Neural cell (in vitro differentiated cells): ENCODE data around the gene DAZL. TPM values are rescaled to one million over a fixed set of nuclear protein-coding genes. Genes with fewer than 3 reads are reported as not detected.

Experiments
- H2AFZ ChIP-seq: fragments of 200-600, 300-800 bp; sonication (generic), shearing (Covaris generic); 2 replicates; pipeline ENCODE4 v1.6.0; 2014; ENCODE audit warnings: low read depth, mild to moderate bottlenecking, antibody characterized with exemption, low read length, moderate library complexity
- H3F3A ChIP-seq: fragments of 200-600 bp; shearing (Covaris generic); 2 replicates; pipeline ENCODE4 v1.6.1; 2016; ENCODE audit warnings: mild to moderate bottlenecking, moderate library complexity, mixed read lengths, antibody characterized with exemption, low read length; ENCODE audit not compliant: insufficient read depth, poor library complexity, severe bottlenecking
- H3K27ac ChIP-seq: fragments of 200-600, 300-800 bp; sonication (generic), shearing (Covaris generic); 2 replicates; pipeline ENCODE4 v1.5.1; 2014; ENCODE audit warnings: mild to moderate bottlenecking, low read length, moderate library complexity
- H3K27me3 ChIP-seq: fragments of 300-800, 200-600 bp; sonication (generic), shearing (Covaris generic); 2 replicates; pipeline ENCODE4 v1.6.0; 2014; ENCODE audit warnings: mild to moderate bottlenecking, low read depth, low read length, moderate library complexity; ENCODE audit not compliant: insufficient read depth
- H3K36me3 ChIP-seq: fragments of 300-800, 200-600 bp; sonication (generic), shearing (Covaris generic); 2 replicates; pipeline ENCODE4 v1.5.1; 2014; ENCODE audit warnings: mild to moderate bottlenecking, antibody characterized with exemption, low read length, moderate library complexity; ENCODE audit not compliant: insufficient read depth
- H3K4me2 ChIP-seq: fragments of 300-800, 200-600 bp; sonication (generic), shearing (Covaris generic); 2 replicates; pipeline ENCODE4 v1.6.0; 2014; ENCODE audit warnings: mild to moderate bottlenecking, low read length
- H3K4me3 ChIP-seq: fragments of 300-800, 200-600 bp; sonication (generic), shearing (Covaris generic); 2 replicates; pipeline ENCODE4 v1.5.1; 2014; ENCODE audit warnings: mild to moderate bottlenecking, low read length, moderate library complexity
- H3K79me2 ChIP-seq: fragments of 200-600 bp; shearing (Covaris generic); replicated peaks from 2 replicates; pipeline ENCODE4 v1.6.0; 2014; ENCODE audit warnings: mild to moderate bottlenecking, low read length, moderate library complexity; ENCODE audit not compliant: insufficient read depth
- H3K9ac ChIP-seq: fragments of 300-800, 200-600 bp; sonication (generic), shearing (Covaris generic); 2 replicates; pipeline ENCODE4 v1.6.1; 2016; ENCODE audit warnings: mild to moderate bottlenecking, low read length, mixed read lengths
- H3K9me2 ChIP-seq: fragments of 200-600 bp; shearing (Covaris generic); 2 replicates; pipeline ENCODE4 v1.6.1; 2016; ENCODE audit warnings: mild to moderate bottlenecking, low read length, mixed read lengths; ENCODE audit not compliant: insufficient read depth
- H3K9me3 ChIP-seq: fragments of 200-600, 300-800 bp; sonication (generic), shearing (Covaris generic); 2 replicates; pipeline ENCODE4 v1.6.1; 2016; ENCODE audit warnings: mild to moderate bottlenecking, mixed run types, low read length, moderate library complexity, mixed read lengths
- H4K20me1 ChIP-seq: fragments of 200-600 bp; shearing (Covaris generic); 2 replicates; pipeline ENCODE4 v1.6.1; 2016; ENCODE audit warnings: mild to moderate bottlenecking, mixed run types; ENCODE audit not compliant: insufficient read depth
- EP300 ChIP-seq: fragments of 450-650 bp; conservative IDR thresholded peaks from 2 replicates; pipeline ENCODE4 v1.6.1; 2014; ENCODE audit warnings: antibody characterized with exemption, mild to moderate bottlenecking, moderate library complexity; ENCODE audit not compliant: poor library complexity, severe bottlenecking
- EZH2 ChIP-seq: fragments of 200-600, 300-800 bp; shearing (Covaris generic), sonication (generic); IDR thresholded peaks from 2 replicates; pipeline ENCODE4 v1.6.1; 2014; ENCODE audit warnings: antibody characterized with exemption, low read length, borderline replicate concordance, mild to moderate bottlenecking; ENCODE audit not compliant: insufficient read depth, poor library complexity, severe bottlenecking
- MXI1 ChIP-seq: fragments of 450-650 bp; conservative IDR thresholded peaks from 2 replicates; pipeline ENCODE4 v1.6.1; 2014; ENCODE audit warnings: antibody characterized with exemption, mild to moderate bottlenecking; ENCODE audit not compliant: poor library complexity, severe bottlenecking
- POLR2AphosphoS5 ChIP-seq: IDR thresholded peaks from 2 replicates; pipeline ENCODE4 v1.6.1; 2012
- RAD21 ChIP-seq: fragments of 450-650 bp; conservative IDR thresholded peaks from 2 replicates; pipeline ENCODE4 v1.6.1; 2014; ENCODE audit warnings: antibody characterized with exemption, mild to moderate bottlenecking, moderate library complexity
- SMC3 ChIP-seq: fragments of 450-650 bp; conservative IDR thresholded peaks from 2 replicates; pipeline ENCODE4 v1.6.1; 2014; ENCODE audit warnings: antibody characterized with exemption, mild to moderate bottlenecking, moderate library complexity; ENCODE audit not compliant: poor library complexity
- TAF1 ChIP-seq: IDR thresholded peaks from 2 replicates; pipeline ENCODE4 v1.6.1; 2012; ENCODE audit warnings: low read depth
- polyA plus RNA-seq: library from polyadenylated mRNA; depleted of rRNA; stranded (reverse); fragments of >200 nt; gene quantifications from 2 replicates; pipeline ENCODE4 v1.2.3, GENCODE V29; 2014
- TF ChIP-seq, protein P1 (sequence below): IDR thresholded peaks from 2 replicates; pipeline ENCODE4 v1.6.1; 2012; ENCODE audit warnings: borderline replicate concordance
- TF ChIP-seq, protein P2 (sequence below): fragments of 450-650 bp; IDR thresholded peaks from 2 replicates; pipeline ENCODE4 v1.5.1; 2014; ENCODE audit warnings: antibody characterized with exemption, mild to moderate bottlenecking, moderate library complexity; ENCODE audit not compliant: poor library complexity, severe bottlenecking

DAZL gene
- polyA plus RNA-seq, 1 donor from 2014 or later = not detected

DNA sequence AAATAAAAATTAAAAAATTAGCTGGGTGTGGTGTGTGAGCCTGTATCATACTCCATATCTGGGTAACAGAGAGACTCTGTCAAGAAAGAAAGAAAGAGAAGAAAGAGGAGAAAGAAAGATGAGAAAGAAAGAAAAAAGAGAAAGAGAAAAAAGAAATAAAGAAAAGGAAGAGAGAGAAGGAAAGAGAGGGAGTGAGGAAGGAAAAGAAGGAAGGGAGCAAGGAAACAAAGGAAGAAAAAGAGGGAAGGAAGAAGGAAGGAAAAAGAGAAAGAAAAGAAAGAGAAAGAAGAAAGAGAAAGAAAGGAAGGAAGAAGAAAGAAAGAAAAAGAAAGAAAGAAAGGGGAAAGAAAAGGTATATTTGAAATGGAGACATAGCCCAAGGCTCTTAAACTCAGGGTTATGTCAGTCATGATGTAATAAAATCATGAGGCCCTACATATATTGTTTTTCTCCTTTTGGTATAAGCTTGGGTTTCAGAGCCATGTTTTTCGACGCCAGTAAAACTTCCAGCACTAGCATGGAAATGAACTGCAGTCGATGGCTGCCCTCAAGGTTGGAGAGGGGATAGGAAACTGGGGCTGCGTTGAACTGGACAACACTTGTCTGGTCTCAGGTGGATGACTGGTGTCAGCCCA, 53.8 kb downstream of the DAZL start:
- Histone ChIP-seq H2AFZ (peak overlapping the region; percentile 78), H3K36me3 (no peaks in the 10 kb centered on the region), H3K27me3 (no peaks in the 10 kb centered on the region), H3F3A (no peaks in the 10 kb centered on the region), H3K9me2 (no peaks in the 10 kb centered on the region), H3K79me2 (no peaks in the 10 kb centered on the region), H3K9ac (peak overlapping the region; percentile 52), H3K27ac (peak overlapping the region; percentile 58), H3K9me3 (no peaks in the 10 kb centered on the region), H4K20me1 (no peaks in the 10 kb centered on the region), H3K4me3 (no peak overlapping the region), H3K4me2 (no peak overlapping the region)
- TF ChIP-seq RAD21 (no peak), TAF1 (no peak), SMC3 (no peak), EP300 (no peak), POLR2AphosphoS5 (no peak), MXI1 (no peak), EZH2 (no peak)
- TF ChIP-seq, protein P1, sequence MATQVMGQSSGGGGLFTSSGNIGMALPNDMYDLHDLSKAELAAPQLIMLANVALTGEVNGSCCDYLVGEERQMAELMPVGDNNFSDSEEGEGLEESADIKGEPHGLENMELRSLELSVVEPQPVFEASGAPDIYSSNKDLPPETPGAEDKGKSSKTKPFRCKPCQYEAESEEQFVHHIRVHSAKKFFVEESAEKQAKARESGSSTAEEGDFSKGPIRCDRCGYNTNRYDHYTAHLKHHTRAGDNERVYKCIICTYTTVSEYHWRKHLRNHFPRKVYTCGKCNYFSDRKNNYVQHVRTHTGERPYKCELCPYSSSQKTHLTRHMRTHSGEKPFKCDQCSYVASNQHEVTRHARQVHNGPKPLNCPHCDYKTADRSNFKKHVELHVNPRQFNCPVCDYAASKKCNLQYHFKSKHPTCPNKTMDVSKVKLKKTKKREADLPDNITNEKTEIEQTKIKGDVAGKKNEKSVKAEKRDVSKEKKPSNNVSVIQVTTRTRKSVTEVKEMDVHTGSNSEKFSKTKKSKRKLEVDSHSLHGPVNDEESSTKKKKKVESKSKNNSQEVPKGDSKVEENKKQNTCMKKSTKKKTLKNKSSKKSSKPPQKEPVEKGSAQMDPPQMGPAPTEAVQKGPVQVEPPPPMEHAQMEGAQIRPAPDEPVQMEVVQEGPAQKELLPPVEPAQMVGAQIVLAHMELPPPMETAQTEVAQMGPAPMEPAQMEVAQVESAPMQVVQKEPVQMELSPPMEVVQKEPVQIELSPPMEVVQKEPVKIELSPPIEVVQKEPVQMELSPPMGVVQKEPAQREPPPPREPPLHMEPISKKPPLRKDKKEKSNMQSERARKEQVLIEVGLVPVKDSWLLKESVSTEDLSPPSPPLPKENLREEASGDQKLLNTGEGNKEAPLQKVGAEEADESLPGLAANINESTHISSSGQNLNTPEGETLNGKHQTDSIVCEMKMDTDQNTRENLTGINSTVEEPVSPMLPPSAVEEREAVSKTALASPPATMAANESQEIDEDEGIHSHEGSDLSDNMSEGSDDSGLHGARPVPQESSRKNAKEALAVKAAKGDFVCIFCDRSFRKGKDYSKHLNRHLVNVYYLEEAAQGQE = no peak
- TF ChIP-seq, protein P2, sequence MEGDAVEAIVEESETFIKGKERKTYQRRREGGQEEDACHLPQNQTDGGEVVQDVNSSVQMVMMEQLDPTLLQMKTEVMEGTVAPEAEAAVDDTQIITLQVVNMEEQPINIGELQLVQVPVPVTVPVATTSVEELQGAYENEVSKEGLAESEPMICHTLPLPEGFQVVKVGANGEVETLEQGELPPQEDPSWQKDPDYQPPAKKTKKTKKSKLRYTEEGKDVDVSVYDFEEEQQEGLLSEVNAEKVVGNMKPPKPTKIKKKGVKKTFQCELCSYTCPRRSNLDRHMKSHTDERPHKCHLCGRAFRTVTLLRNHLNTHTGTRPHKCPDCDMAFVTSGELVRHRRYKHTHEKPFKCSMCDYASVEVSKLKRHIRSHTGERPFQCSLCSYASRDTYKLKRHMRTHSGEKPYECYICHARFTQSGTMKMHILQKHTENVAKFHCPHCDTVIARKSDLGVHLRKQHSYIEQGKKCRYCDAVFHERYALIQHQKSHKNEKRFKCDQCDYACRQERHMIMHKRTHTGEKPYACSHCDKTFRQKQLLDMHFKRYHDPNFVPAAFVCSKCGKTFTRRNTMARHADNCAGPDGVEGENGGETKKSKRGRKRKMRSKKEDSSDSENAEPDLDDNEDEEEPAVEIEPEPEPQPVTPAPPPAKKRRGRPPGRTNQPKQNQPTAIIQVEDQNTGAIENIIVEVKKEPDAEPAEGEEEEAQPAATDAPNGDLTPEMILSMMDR = no peak

DNA sequence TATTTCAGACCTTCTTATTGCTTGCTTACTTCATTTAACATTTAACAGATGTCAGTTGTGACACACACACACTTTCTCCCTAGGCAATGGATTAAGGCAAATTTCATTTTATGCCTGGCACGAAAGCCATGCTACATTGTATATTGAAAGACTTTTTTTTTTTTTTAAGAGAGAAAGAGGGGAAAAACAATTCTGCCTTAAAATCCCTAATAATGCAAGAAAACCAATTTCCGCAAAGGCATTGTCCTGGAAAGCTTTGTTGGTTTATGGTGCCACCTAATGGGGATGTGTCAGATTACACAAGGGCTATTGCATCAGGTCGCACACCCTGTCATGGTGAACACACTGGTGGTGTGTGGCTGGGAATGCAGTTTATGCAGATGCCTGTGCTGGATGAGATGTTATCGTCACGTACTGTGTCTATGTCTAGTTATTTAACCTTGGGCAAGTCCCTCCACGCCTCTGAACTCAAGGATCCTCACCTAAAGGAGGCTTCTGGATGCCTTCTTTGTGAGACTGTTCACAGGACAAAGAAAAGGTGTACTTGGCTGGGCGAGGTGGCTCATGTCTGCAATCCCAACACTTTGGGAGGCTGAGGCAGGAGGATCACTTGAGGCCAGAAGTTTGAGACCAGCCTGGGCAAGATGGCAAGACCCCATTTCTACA, 54.4 kb downstream of the DAZL start:
- H3K79me2 ChIP-seq = no peaks in the 10 kb centered on the region
- no peaks in the 10 kb centered on the region for H3K9me3 ChIP-seq
- no peaks in the 10 kb centered on the region for H3K9me2 ChIP-seq
- H2AFZ ChIP-seq = peak overlapping the region; percentile 78
- H3K27me3 ChIP-seq = no peaks in the 10 kb centered on the region
- no peaks in the 10 kb centered on the region for H3F3A ChIP-seq
- H3K36me3 ChIP-seq = no peaks in the 10 kb centered on the region
- TF ChIP-seq POLR2AphosphoS5 (peak; percentile 25), EZH2 (no peak), RAD21 (peak; percentile 98), MXI1 (peak; percentile 36), SMC3 (peak; percentile 99), TAF1 (no peak), EP300 (peak; percentile 28)
- TF ChIP-seq, protein P1 = no peak
- TF ChIP-seq, protein P2 = peak; percentile 99
- H3K4me2 ChIP-seq = no peak overlapping the region
- peak overlapping the region; percentile 52 for H3K9ac ChIP-seq
- no peaks in the 10 kb centered on the region for H4K20me1 ChIP-seq
- peak overlapping the region; percentile 5 for H3K4me3 ChIP-seq
- H3K27ac ChIP-seq = peak overlapping the region; percentile 58
